Activated T-helper 1 cell treated with anti-CD3 and anti-CD28 coated beads, Interleukin-2, amount 50 U/mL, for 16 hours (primary cell): Measurements from ENCODE around the gene MPND.
"Not testable (repeated sequence)": the region's sequence is repeated elsewhere in the genome, so short reads cannot be mapped to it uniquely, and the experiment has no call there.

Experiments
- DNase-seq, 2 donors: peaks; one replicate each; pipeline ENCODE4 v3.0.0-alpha.2; 2020; ENCODE audit warnings: low read depth in 1 of 2, low spot score in 1 of 2

The MPND gene

DNA sequence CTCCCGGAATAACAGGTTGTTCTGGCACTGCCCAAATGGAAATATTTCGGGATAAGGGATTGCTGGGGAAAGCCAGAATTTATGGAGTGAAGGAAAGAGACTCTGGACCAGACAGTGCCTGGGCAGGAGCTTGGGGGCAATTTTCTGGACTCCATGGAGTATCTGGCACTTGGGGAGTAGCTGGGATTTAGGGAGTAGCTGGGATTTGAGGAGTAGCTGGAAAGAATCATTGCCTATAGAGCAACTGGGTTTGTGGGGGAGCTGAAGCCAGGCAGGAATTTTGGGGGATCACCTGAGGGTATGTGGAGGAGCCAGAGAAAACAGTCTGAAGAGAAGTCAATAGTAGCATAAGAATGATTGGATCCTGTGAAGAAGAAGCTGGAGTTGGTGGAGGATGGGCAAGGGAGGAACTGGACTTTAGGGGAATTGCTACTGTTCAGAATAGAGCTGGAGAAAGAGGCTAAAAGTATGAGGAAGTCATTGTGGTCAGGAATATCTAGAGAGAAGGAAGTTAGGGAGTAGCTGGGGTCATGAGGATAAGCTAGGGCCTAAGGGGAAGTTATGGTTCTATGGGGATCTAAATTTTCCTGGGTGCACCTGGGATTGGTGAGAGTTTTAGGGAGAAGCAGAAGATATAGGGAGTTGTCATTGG, 24.2 kb upstream of the MPND start:
- no peak for DNase-seq

DNA sequence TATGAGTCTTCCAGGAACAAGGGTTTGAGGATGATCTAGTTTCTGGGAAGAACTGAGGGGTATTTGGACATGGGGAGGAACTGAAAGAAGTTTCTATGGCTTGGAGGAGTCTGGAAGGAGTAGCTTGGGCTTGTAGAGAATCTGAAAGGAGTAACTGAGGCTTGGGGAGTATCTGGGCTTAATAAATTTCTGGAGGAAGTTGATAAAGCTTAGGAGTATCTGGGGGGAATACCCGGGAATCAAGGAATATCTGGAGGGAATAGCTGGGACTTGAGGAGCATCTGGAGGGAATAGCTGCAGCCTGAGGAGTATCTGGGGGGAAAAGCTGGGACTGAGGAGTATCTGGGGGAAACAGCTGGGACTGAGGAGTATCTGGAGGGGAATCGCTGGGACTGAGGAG, 22.9 kb upstream of the MPND start:
- no peak for DNase-seq

DNA sequence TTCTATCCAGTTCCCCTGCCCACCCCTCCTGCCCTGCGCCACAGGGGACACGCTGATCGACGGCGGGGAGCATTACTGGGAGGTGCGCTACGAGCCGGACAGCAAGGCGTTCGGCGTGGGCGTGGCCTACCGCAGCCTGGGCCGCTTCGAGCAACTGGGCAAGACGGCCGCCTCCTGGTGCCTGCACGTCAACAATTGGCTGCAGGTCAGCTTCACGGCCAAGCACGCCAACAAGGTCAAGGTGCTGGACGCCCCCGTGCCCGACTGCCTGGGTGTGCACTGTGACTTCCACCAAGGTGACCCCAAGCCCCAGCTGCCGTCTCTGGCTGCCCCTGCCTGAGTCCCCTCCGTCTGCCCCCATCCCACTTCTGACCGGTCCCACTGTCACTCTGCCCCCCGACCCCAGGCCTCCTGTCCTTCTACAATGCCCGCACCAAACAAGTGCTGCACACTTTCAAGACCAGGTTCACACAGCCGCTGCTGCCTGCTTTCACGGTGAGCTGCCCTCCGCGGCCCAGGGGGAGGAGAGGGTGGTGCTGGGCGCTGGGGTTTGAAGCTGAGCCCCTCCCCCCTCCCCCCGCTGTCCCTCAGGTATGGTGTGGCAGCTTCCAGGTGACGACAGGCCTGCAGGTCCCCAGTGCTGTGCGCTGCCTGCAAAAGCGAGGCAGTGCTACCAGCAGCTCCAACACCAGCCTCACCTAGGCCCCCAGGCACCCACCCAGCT, 20.3 kb upstream of the MPND start:
- DNase-seq = no peak

DNA sequence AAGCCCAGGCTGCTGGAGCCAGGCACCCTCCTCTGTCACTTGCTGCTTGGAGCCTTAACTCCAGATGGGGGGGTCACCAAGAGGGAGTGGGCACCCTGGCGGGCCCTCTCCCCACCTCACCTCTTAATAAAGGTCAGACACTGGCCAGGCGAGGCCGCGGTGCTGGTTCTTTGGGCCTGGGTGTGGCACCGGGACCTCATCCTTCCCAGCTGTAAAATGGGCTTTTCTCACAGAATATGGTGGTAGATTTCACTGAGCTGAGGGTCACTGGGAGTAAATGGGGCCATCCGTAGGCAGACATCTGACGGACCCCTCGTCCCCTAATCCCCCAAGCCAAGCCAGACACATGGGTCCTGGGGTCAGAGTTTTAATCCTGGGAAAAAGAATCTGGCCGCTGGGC, 19.7 kb upstream of the MPND start:
- DNase-seq = no peak

DNA sequence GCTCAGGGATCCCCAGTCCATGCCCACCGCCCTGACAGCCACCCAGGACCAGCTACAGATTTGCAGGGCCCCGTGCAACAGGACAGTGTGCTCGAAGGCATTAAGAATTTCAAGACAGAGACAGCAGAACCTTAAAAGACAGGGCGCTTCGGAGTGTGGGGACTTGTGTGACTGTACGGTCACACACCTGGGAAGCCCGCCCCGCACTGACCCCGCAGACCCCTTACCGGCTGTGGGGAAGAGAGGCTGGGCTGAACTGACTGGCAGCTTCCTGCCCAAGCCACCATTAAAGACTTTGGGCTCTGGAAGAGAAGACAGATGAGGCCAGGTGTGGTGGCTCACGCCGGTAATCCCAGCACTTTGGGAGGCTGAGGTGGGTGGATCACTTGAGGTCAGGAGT, 19.1 kb upstream of the MPND start:
- no peak for DNase-seq

DNA sequence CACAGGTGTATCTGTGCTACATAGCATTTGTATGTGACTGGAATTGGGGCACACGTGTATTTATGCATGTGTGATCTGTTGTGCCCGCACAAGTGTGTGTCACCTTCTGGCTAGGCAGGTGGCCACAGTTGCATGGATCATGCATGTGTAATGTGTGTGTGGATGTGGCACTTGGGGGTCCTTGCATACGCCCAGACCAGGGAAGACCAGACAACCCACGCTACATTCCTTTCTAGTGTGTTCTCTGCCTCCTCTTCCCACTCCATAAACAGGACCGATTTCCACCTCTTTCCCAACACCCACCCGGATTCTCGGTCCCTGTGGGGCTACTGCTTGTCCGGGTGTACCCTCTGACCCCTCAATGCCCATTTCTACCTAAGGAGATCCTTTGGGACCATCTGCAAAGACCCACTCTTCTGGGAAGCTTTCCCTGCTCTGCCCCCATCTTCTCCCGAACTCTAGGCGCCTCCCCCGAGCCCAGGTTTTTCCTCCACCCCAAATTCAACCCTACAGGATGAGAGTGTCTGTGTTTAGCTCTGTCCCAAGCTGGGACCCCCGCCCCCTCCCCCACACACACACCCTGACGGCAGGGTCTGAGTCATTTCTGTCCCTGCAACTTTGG, 17.0 kb upstream of the MPND start:
- DNase-seq = no peak

DNA sequence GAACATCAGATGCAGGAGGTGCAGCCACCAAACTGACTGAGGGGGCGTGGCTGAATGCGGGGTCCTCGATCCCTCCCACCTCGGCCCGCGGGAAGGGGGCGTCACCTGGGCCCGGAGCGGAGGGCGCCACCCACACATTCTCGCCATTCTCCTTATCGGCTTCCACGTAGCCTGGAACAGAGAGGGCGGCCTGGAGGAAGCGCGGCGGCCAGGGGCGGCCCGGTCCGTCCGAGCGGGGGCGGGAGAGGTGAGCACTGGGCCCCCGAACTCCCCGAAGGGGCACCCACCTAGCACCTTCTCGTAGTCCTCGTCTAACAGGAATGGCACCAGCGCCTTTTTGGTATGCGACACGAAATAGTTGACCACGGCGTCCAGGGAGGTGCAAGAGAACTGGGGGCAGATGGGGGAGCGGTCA, 16.5 kb upstream of the MPND start:
- no peak for DNase-seq

DNA sequence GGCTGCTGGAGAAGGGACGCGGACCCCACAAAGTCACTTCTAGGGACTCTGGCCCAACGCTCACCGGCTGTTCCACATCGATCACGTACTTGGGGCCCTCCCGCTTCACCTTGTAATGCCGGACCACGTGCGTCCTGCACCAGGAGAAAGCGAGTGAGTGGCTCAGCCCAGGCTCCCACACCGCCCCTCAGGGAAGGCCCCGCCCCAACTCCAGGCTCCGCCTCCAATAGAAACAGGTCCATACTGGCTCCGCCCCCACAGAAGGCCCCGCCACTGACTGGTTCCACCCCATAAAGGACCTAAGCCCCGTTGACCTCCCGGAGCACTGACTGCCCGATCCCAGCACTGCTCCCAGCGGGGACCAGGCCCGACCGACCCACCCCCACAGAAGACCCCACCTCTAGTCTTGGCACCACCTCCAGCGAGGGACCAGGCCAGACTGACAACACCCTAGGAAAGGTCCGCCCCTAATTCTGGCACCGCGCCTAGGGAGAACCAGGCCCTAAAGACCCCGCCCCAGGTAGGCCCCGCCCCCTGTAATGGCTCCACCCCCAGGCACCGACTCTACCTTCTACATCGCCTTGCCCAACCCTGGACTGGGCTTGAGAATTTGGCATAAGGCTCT, 16.0 kb upstream of the MPND start:
- peak in 1 of 2 donors; percentile 40 for DNase-seq

DNA sequence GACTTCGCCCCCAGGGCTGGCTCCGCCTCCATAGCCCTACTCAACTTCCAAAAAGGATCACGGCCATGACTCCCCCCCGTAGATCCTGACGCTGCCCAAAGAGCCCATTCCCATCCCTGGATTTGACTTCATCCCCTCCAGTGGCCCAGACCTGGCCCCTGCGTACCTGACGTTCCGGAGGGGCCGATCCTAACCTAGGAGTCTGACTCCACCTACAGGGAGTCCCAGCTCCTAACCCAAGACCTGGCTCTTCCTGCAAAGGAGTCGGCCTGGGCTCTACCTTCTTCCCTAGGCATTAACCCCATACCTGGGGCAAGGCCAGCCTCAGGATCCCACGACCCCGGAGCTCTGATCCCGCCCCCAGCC, 15.5 kb upstream of the MPND start:
- no peak for DNase-seq

DNA sequence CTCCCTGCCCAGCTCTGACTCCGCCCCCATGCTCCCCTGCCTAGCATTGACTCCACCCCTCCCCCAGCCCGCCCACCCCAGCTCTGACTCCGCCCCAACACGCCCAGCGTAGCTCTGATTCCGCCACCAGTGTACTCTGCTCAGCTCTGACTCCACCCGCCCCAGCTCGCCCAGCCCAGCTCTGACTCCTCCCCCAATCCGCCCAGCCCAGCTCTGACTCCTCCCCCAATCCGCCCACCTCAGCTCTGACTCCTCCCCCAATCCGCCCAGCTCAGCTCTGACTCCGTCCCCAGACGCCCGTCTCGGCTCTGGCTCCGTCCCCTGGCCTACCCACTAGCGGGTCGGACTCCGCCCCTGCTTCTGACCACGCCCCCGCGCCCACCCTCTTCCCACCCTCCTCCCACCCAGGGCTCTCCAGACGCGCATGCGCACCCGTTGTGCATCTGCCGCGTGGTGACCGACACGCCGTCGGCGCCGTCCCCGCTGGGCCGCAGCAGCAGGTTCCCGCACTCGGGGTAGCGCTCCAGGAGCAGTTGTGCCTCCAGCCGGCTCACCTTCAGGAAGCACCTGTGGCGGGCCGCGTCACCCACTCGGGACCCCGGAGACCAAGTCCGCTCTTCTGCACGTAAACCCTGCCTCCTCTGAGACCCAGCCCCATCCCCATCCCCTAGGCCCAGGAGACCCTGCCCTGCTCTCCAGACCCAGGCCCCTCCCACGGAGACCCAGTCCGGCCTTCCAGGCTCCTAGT, 14.9 kb upstream of the MPND start:
- DNase-seq = peak; percentile 70 to 92

DNA sequence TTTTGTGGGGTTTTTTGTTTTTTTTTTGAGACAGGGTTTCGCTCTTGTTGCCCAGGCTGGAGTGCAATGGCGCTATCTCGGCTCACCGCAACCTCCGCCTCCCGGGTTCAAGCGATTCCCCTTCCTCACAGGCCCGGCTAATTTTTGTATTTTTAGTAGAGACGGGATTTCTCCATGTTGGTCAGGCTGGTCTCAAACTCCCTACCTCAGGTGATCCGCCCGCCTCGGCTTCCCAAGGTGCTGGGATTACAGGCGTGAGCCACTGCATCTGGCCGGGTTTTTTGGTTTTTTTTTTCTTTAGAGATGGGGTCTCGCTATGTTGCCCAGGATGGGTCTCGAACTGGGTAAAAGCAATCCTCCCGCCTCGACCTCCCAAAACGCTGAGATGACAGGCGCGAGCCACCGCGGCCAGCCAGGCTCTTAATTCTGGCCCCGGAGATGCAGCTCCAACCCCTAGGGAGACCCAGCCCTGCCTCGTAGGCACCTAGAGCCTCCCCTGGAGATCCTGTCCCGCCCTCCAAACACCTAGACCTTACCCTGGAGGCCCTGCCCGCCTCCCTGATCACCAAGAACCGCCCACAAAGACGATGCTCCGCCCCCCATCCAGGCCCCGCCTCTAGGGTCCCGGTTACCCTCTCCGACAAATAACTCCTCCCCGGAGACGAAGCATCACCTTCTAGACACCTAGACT, 14.2 kb upstream of the MPND start:
- DNase-seq = not testable (repeated sequence)

DNA sequence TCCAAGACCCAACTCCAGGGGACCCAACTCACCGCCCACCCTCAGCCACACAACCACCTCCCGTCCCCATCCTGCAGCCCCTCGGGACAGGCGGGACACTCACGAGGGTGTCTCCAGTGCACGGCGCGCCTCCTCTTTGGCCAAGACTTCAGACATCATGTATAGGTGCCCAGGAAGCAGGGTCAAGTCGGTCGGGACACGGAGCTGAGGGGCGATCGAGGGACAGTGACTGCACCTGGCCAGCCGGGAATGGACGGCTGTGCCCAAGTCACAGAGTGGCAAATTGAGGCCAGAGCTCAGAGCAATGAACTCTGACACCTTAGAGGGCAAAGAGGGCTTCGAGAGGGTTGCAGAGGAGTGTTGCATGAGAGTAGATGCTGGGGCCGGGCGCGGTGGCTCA, 13.5 kb upstream of the MPND start:
- DNase-seq = no peak

DNA sequence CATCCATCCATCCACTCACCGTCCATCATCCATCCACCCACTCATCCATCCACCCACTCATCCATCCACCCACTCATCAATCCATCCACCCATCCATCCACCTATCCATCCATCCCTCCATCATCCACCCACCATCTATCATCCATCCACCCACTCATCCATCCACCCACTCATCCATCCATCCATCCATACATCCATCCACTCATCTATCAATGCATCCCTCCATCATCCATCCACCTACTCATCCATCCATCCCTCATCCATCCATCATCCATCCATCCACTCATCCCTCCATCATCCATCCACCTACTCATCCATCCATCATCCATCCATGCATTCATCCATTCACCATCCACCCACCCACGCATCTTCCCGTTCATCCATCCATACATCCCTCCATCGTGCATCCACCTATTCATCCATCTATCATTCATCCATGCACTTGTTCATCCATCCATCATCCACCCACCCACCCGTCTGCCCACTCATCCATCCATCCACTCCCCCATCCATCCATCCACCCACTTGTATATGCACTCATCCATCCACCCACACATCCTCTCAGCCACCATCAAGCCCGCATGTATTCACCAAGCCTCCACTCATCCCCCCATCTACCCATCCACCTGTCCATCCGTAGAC, 8.3 kb upstream of the MPND start:
- DNase-seq = no peak

DNA sequence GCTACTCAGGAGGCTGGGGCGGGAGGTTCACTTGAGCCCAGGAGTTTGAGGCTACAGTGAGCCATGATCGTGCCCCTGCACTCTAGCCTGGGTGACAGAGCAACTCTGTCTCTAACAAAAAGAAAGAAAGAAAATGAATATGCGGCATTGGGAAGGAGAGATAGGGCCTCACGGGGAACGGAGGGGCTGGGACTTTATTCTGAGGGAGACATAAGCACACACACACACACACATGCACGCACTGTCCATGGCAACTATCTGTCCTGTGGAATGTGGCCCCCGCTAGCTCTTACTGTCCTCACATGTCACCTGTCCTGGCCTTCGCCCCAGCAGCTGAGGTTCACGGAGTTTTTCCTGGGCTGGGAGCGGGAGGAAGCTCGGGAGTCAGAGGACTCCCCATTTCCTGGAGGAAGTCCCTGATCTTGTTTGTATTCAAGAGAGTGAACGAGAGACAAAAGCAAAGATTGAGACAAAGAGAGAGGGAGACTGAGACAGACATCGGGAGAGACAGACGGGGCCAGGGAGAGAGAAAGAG, 5.4 kb upstream of the MPND start:
- DNase-seq = no peak

DNA sequence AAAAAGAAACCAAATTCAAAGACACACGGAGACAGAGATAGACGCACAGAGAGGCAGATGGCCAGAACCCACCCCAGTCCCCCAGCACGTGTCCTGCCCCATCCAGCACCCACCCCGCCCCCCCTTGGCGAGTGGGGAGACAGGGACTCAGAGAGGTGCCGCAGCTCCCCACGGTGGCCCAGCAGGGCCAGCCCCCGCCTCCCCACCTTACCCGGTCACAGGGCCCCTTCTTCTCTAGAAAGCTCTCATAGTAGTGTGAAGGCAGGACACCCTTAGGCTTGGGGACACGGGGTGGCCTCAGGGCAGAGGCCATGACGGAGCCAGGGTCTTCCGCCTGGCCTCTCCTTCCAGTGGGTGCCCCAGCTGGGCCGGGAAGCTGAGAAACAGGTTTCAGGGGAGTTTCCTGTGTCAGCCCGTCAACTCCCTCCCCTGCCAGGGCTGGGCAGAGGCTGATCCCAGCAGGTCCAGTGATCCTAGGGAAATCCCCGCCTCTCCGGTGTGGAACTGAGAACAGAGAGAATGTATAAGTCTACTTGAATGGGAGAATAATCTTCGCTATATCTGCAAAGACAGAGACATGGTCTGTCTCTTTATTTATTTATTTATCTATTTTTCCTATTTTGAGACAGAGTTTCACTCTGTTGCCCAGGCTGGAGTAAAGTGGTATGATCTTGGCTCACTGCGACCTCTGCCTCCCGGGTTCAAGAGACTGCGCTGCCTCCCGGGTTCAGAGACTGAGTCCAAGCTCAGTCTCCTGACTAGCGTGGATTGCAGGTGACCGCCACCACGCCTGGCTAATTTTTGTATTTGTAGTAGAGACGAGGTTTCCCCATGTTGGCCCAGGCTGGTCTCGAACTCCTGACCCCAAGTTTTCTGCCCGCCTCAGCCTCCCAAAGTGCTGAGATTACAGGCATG, 4.7 kb upstream of the MPND start, which contains the start of gene STAP2:
Gene STAP2, minus strand, starts transcription at position 387 of the 915 bp plus-strand sequence. Its CDS starts 74 bp downstream, at position 313.
- DNase-seq = no peak

DNA sequence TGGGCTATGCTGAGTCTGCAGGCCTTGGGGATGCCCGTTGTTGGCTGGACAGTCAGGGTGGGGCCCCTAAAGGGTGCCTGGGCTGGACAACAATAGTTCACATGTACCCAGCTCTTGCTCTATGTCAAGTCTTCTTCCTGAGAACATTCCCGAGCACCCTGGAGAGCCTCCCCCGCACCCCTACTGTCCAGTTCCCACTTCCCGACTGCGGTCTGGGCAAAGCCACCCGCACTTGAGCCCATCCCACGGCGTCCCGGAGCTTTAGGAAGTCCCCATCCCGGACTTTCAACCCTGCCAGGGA, 1.1 kb upstream of the MPND start:
- DNase-seq = no peak

DNA sequence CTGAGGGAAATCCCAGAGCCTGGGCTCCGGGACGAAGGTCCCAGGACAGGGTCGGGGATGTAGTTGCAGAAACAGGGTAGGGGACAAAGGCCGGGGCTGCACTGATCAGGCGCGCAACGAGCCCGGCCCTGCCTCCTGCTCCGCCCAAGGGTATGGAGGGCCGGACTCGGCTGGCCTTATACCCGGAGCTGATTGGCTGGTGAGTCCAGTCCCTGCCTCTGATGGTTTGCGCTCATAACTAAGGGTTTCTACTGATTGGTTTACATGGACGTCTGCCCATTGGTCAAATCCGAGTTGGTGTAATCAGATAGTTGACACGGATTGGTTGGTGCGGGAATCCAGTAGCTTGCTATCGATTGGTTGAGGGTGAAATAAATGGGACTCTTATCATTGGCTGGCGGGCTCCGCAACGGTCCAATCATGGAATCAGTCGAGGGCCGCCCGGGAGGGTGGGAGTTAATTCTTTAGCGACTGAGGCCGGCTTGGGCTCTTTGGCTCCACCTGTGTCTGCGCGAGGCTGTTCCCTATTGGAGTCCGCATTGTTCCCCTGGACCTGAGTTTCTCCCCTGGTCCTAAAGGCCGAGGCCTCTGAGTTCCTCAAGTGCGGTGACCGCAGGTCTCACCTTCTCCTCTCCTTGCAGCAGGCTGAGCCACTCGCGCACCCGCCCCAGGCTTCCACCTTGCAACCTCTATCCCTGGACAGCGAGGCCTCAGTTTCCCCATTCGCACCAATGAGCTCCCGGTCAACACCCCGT, 570 bp upstream of the MPND start:
- peak; percentile 74 to 83 for DNase-seq

DNA sequence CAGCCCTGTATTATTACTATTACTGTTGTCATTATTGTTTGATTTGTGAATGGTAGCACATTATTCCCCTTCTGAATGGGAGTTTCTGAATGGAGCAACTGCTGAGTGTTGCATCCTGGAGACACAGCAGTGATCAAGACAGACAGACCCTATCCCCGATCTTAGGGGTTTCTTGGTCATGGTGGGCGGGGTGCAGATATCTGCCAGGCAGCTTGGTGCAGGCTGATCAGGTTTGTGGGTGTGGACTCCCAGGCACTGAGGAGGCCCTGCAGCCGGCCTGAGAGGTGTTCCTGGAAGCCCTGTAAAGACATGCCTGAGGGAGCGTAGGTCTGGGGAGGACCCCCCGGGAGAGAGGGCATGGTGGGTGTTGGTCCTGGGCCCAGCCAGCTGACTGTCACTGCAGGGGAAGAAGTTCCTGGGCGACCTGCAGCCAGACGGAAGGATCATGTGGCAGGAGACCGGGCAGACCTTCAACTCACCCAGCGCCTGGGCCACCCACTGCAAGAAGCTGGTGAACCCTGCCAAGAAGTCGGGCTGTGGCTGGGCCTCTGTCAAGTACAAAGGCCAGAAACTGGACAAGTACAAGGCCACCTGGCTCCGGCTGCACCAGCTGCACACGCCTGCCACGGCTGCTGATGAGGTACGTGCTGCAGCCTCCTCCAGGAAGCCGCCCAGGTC, 2.1 kb downstream of the MPND start:
- no peak for DNase-seq
